GM23248 (cell line): ENCODE measurements around the gene TNFRSF11A.

Experiments
- EZH2 ChIP-seq: fragments of 200-600 bp; sonication (generic); IDR thresholded peaks from 2 replicates; pipeline ENCODE4 v1.6.1; 2018; ENCODE audit warnings: antibody characterized with exemption, mild to moderate bottlenecking; ENCODE audit not compliant: insufficient read depth, poor library complexity, severe bottlenecking
- EZH2phosphoT487 ChIP-seq: fragments of 200-600 bp; sonication (generic); IDR thresholded peaks from 2 replicates; pipeline ENCODE4 v1.6.1; 2018; ENCODE audit warnings: antibody characterized with exemption, moderate library complexity, mild to moderate bottlenecking, low read depth; ENCODE audit not compliant: insufficient read depth

- TF ChIP-seq EZH2 (no peak), EZH2phosphoT487 (no peak)
Observed at GRCh38 chr18:62398291-62398690, 73.2 kb downstream of the TNFRSF11A start.
